Skeletal muscle satellite cell (primary cell): ENCODE data around the gene STK17B.

ENCODE experiments used
- H3K27me3 ChIP-seq: 2 replicates; pipeline ENCODE4 v1.7.0; 2013; ENCODE audit warnings: low read length; ENCODE audit not compliant: control insufficient read depth, insufficient read depth
- H3K36me3 ChIP-seq: 2 replicates; pipeline ENCODE4 v1.7.0; 2013; ENCODE audit warnings: mild to moderate bottlenecking, control low read depth, low read length; ENCODE audit not compliant: insufficient read depth
- H3K4me1 ChIP-seq: 2 replicates; pipeline ENCODE4 v1.7.0; 2013; ENCODE audit warnings: low read length; ENCODE audit not compliant: control insufficient read depth, insufficient read depth
- H3K4me2 ChIP-seq: 2 replicates; pipeline ENCODE4 v1.7.0; 2013; ENCODE audit warnings: mild to moderate bottlenecking, low read length
- H3K4me3 ChIP-seq: 2 replicates; pipeline ENCODE4 v1.7.0; 2013; ENCODE audit warnings: low read length
- H3K9ac ChIP-seq: 2 replicates; pipeline ENCODE4 v1.7.0; 2013; ENCODE audit warnings: mild to moderate bottlenecking, low read depth, low read length, moderate library complexity
- H3K9me3 ChIP-seq: replicated peaks from 2 replicates; pipeline ENCODE4 v1.7.0; 2013; ENCODE audit warnings: mild to moderate bottlenecking, control low read depth, low read length

The STK17B gene

DNA sequence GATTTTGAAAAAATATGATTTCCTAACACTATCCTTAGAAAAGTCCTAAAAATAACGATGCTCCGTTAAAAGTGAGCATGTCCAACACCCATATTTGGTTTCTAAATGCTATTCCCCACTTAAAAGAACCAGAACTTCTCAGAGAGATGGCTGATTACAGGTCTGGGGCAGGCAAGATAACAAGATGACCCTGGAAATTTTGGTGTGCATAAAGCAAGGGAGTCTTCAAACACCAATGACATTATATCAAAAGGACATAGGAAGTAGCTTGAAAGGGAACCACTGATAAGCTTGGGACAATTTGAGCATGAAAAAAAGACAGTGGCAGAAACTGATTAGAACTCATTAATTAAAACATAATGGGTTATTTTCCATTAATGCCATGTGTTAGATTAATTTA is 17.9 kb downstream of the STK17B start:
- Histone ChIP-seq H3K4me1 (no peaks in the 10 kb centered on the region), H3K36me3 (peaks cover 78% of the 10 kb centered on the region), H3K27me3 (no peaks in the 10 kb centered on the region), H3K4me2 (no peak overlapping the region), H3K4me3 (no peak overlapping the region), H3K9me3 (no peaks in the 10 kb centered on the region), H3K9ac (no peak overlapping the region)

DNA sequence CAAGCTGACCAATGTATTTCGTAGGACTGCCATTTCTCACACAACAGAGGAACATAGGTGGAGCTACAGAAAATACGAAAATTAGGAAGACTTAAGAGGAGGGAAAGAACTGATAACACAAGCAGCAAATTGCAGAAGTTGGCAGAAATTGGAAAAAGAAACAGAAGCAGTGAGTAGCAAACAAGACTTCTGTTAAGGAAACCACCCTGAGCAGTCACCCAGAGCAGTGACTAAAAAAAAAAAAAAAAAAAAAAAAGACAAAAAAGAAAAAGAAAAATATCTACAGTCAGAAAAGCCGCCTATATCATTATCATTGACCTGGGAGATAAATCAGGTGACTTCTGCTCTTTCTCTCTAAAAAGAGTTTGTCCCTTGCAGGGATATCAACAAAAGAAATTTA is 21.4 kb downstream of the STK17B start:
- Histone ChIP-seq H3K4me1 (peaks cover 11% of the 10 kb centered on the region), H3K4me2 (no peak overlapping the region), H3K36me3 (peaks cover 84% of the 10 kb centered on the region), H3K9ac (no peak overlapping the region), H3K9me3 (no peaks in the 10 kb centered on the region), H3K27me3 (no peaks in the 10 kb centered on the region), H3K4me3 (no peak overlapping the region)

DNA sequence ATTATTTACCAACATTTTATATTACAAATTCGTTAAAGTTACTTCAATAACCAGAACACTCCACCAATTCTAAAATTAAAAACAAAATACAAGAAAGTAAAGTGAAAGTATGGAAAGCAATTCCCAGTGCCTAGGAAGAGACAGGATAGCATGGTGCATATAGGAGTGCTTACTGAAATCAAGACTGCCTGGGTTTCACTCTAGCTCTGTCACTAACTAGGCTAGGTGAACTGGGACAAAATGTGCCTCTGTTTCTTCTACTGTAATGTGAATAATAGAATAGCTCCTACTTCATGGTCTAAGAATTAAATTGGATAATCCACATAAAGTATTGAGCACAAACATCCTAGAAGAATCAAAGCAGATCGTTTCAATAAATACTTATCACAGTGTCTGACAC is 22.6 kb downstream of the STK17B start:
- Histone ChIP-seq H3K4me2 (no peak overlapping the region), H3K4me3 (no peak overlapping the region), H3K9me3 (no peaks in the 10 kb centered on the region), H3K36me3 (peaks cover 78% of the 10 kb centered on the region), H3K27me3 (no peaks in the 10 kb centered on the region), H3K9ac (no peak overlapping the region), H3K4me1 (peaks cover 20% of the 10 kb centered on the region)

DNA sequence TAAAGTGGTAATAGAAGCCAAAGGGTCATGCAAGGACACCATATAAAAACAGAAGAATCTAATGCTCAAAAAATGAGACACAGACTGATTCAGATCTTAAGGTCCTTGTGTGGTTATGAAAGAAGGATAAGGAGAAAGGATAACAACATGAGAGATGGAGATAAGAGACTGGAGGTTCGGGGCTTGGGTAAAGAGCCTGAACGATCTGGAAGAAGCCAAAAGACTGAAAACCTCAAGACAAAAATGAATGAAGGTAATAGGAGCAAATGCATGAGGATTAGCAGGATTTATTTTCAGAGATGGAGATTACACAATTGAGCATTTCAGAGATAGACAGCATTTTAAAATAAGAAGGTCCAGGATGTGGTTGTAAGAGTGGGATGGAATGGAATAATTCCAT is 26.1 kb downstream of the STK17B start:
- peaks cover 82% of the 10 kb centered on the region for H3K36me3 ChIP-seq
- no peaks in the 10 kb centered on the region for H3K27me3 ChIP-seq
- no peaks in the 10 kb centered on the region for H3K9me3 ChIP-seq
- peaks cover 29% of the 10 kb centered on the region for H3K4me1 ChIP-seq
- H3K9ac ChIP-seq = no peak overlapping the region
- H3K4me2 ChIP-seq = no peak overlapping the region
- H3K4me3 ChIP-seq = no peak overlapping the region

DNA sequence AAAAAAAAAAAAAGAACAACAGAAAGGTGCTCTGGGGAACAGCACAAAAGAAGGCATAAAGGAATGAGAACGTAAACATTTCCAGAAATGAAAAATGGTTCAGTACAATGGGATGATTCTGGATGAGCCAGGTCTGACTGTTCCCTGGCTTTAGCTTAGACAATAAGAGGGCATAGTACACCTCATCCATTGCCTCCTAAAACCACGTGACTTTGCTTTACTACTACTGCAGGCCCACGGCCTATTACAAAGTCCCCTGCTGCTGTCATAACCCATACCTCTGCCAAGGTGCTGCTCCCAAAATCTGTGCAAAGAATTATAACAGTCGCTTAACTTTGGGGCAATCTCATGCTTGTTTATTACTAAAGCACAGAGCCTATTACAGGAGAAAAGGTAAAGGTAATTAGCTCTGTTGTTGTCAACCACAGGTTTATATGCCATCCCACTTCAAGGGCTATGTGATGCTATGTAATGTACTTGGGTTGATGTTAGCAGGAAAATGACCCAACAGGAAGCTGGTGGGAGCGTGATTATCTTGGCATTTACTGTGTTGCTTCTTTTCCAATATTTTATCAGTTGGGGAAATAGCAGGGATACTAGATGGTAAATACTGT is 26.8 kb downstream of the STK17B start:
- Histone ChIP-seq H3K4me1 (peaks cover 29% of the 10 kb centered on the region), H3K9me3 (no peaks in the 10 kb centered on the region), H3K36me3 (peaks cover 83% of the 10 kb centered on the region), H3K27me3 (no peaks in the 10 kb centered on the region), H3K4me2 (no peak overlapping the region), H3K9ac (no peak overlapping the region), H3K4me3 (no peak overlapping the region)

DNA sequence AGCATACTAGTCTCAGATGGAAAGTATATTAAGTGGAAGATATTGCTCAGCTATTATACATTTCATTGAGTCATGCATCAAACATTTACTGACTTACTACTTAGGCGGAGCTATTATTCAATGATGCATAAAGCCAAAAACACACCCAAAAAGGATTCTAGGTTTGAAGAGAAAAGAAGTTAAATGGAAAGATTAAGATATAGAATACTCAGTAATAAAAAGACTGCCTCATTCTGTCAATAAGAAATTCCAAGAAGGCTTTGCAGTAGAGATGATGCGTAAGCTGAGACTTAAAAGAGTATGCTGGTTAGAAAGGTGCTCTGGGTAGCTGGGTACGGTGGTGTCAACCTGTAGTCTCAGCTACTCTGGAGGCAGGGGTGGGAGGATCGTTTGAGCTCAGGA is 27.6 kb downstream of the STK17B start:
- peaks cover 29% of the 10 kb centered on the region for H3K4me1 ChIP-seq
- no peak overlapping the region for H3K4me2 ChIP-seq
- H3K36me3 ChIP-seq = peaks cover 78% of the 10 kb centered on the region
- H3K27me3 ChIP-seq = no peaks in the 10 kb centered on the region
- H3K4me3 ChIP-seq = no peak overlapping the region
- peak overlapping the region; percentile 39 for H3K9ac ChIP-seq
- no peaks in the 10 kb centered on the region for H3K9me3 ChIP-seq

DNA sequence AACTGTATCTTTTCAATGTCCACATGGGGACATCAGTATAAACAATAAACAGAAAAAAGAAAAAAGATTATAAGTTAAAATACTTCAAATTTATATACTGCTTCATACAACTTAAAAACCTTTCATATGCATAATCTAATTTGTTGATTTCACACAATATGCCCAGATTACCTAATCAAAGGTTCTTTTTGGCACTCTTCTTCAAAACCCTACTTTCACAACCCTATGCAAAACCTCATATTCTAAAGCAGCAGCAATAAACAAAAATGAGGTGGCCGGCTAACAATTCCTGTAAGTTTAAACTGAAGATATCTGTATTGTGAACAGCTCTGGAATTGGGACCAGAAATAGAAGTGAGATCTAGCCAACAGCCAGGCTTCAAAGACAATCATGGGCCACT is 28.6 kb downstream of the STK17B start:
- peaks cover 79% of the 10 kb centered on the region for H3K36me3 ChIP-seq
- no peak overlapping the region for H3K4me2 ChIP-seq
- H3K27me3 ChIP-seq = no peaks in the 10 kb centered on the region
- peak overlapping the region; percentile 39 for H3K9ac ChIP-seq
- no peaks in the 10 kb centered on the region for H3K9me3 ChIP-seq
- H3K4me3 ChIP-seq = no peak overlapping the region
- H3K4me1 ChIP-seq = peaks cover 29% of the 10 kb centered on the region

DNA sequence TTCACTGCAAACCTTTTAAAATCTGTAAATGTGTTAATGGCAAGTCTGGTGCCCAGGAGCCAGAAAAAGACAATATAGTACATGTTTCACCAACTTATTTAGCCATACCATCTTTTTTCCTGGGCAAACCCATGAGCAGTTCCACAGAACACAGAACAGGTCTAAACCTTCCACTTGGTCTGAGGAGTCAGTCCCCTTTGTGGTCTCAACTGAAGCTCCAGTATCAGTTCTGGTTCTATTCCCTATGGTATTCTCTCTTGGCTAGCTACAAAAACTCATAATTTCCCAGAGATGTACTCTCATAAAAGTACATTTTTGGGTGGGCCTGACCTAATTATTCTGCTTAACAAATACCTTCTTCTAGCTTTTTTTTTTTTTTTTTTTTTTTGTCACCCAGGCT is 31.2 kb downstream of the STK17B start:
- Histone ChIP-seq H3K36me3 (peaks cover 80% of the 10 kb centered on the region), H3K9me3 (no peaks in the 10 kb centered on the region), H3K27me3 (no peaks in the 10 kb centered on the region), H3K4me2 (no peak overlapping the region), H3K4me1 (peaks cover 28% of the 10 kb centered on the region), H3K4me3 (no peak overlapping the region), H3K9ac (no peak overlapping the region)

DNA sequence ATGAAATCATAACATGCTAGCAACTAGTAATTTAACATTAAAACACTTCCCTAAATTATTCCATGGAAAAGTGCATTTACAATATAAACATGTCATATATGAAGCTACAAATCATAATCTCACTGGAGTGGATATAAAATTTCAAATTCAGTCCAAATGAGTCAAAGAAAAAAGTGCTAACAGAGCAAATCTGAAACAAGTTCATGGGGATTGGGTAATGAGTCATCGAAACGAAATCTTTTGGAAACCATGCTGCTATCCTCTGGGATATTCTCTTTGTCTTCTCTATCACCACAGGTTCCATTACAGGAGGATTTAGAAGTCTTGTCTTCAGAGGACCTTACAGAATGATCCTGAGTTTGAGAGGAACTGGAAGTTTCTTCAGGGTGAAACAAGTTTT is 34.1 kb downstream of the STK17B start:
- H3K4me2 ChIP-seq = no peak overlapping the region
- H3K36me3 ChIP-seq = peaks cover 89% of the 10 kb centered on the region
- no peak overlapping the region for H3K9ac ChIP-seq
- H3K27me3 ChIP-seq = no peaks in the 10 kb centered on the region
- peaks cover 8% of the 10 kb centered on the region for H3K4me1 ChIP-seq
- peaks cover 8% of the 10 kb centered on the region for H3K9me3 ChIP-seq
- no peak overlapping the region for H3K4me3 ChIP-seq

DNA sequence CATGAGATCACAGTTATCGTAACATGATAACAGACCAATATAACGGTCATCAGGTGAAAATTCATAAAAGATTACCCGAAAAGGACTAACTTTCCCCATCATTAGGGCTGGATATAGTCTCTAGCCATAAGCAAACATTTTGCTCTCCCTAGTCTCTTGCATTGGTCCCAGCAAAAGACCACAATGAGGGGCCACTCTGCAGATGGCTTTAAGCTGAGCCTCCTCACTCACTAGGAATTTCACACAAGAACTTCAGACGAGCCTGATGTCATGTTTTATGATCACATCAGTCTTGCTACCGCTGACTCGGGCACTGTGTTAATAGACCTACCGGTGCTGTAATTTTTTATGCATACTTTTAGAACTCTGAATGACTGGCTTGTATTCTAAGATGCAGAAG is 35.2 kb downstream of the STK17B start:
- Histone ChIP-seq H3K36me3 (peaks cover 84% of the 10 kb centered on the region), H3K9me3 (peaks cover 17% of the 10 kb centered on the region), H3K4me1 (peaks cover 8% of the 10 kb centered on the region), H3K4me3 (no peak overlapping the region), H3K9ac (no peak overlapping the region), H3K27me3 (no peaks in the 10 kb centered on the region), H3K4me2 (no peak overlapping the region)

DNA sequence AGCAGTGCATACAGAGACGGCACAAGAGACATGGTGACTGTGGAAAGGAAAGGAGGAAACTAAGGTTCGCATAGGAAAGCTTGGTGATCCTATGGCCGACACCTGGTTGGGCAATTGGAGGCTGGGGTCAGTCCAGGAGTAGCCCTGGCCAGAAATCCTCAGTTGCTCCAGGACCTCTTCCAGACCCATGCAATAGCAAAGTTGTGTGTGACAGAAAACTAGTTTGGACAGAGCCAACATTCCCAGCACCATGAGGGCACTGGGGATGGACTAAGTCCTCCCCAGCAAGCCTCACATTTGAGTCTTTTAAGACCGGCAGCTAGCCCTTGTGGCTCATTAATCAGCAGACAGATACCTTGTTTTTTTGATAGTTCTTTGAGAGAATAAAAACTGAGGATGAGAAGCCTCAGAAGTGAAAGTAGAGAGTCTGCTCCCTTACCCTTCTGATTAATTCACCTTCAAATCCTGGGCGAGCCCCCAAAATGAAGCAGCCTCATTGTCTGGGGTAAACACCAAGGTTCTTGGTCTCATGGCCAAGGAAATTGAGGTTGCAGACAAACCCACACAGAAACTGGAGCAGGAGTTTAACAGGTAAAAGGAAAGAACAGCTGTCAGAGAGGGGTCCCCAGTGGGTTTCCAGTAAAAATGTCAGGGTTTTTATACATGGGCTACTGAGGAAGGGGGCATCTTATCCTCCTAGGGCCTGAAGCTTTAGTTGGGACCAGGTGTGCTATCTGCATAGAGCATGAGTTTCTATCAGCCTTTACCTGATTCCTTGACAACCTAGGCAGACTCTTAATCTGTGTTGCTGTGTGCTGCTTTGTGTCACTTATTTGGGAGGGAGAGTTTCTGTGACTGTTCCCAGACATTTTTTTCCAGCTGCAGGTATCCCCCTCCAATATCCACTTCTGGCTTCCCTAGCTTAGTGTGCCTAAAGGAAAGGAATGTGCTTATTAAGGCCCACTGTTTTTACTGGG is 39.1 kb downstream of the STK17B start:
- no peak overlapping the region for H3K4me2 ChIP-seq
- peaks cover 26% of the 10 kb centered on the region for H3K9me3 ChIP-seq
- no peak overlapping the region for H3K4me3 ChIP-seq

More for the DNA sequence above, 39.1 kb downstream of the STK17B start:
- peaks cover 52% of the 10 kb centered on the region for H3K36me3 ChIP-seq
- peaks cover 4% of the 10 kb centered on the region for H3K4me1 ChIP-seq
- H3K9ac ChIP-seq = no peak overlapping the region
- no peaks in the 10 kb centered on the region for H3K27me3 ChIP-seq
